ENCODE data around the gene PAX6. TPM values are rescaled to one million over a fixed set of nuclear protein-coding genes. Genes with fewer than 3 reads are reported as not detected.
"Not testable (repeated sequence)": the region's sequence is repeated elsewhere in the genome, so short reads cannot be mapped to it uniquely, and the experiment has no call there.

PAX6 gene
- total RNA-seq, 1 experiment from 2014 or later, result 0.43 TPM

- Mint-ChIP-seq H3K9me3 (ENCODE audit: unreplicated experiment) (no peaks in the 10 kb centered on the region), H3K4me1 (ENCODE audit: low read depth, unreplicated experiment) (no peaks in the 10 kb centered on the region), H3K27me3 (ENCODE audit: insufficient read depth, unreplicated experiment) (no peaks in the 10 kb centered on the region), H3K36me3 (ENCODE audit: insufficient read depth, unreplicated experiment) (no peaks in the 10 kb centered on the region), H3K27ac (ENCODE audit: unreplicated experiment) (no peak overlapping the region), H3K4me3 (ENCODE audit: unreplicated experiment) (no peak overlapping the region)
- H3K27me3 ChIP-seq (replicated peaks; ENCODE audit: control insufficient read depth, insufficient read depth, low read length), result no peaks in the 10 kb centered on the region
- BruUV-seq (replicated peaks), result no TSS peak
- no peak for DNase-seq
- CTCF ChIA-PET, result no interaction called here
- no peaks in the 10 kb centered on the region for H3K36me3 ChIP-seq (ENCODE audit: control insufficient read depth, insufficient read depth, low read length)
- TF ChIP-seq CTCF (IDR thresholded peaks at IDR 0.05; ENCODE audit: insufficient read depth in 1 of 2, low read depth in 1 of 2, low read length in 1 of 2, severe bottlenecking in 1 of 2, unreplicated experiment in 1 of 2), result no peak
- H3K9me3 ChIP-seq, result no peaks in the 10 kb centered on the region
- intact Hi-C loops (cut with micrococcal nuclease; ENCODE audit: unreplicated experiment), result no loop called here
- no peaks in the 10 kb centered on the region for H3K4me1 ChIP-seq
- POLR2A ChIA-PET, result no interaction called here
- H3K4me3 ChIP-seq (ENCODE audit: low read depth, low read length), result no peak overlapping the region
Measured at GRCh38 chr11:31757260-31757835, 53.8 kb downstream of the PAX6 start.

- no peaks in the 10 kb centered on the region for H3K4me1 Mint-ChIP-seq (ENCODE audit: low read depth, unreplicated experiment)
- H3K9me3 ChIP-seq, result no peaks in the 10 kb centered on the region
- H3K4me1 ChIP-seq, result no peaks in the 10 kb centered on the region
- CTCF ChIA-PET, result no interaction called here
- no TSS peak for BruUV-seq (replicated peaks)
- no peaks in the 10 kb centered on the region for H3K36me3 Mint-ChIP-seq (ENCODE audit: insufficient read depth, unreplicated experiment)
- intact Hi-C loops (cut with micrococcal nuclease; ENCODE audit: unreplicated experiment), result no loop called here
- H3K27me3 Mint-ChIP-seq (ENCODE audit: insufficient read depth, unreplicated experiment), result no peaks in the 10 kb centered on the region
- no peak overlapping the region for H3K4me3 ChIP-seq (ENCODE audit: low read depth, low read length)
- no peak for DNase-seq
- no peak overlapping the region for H3K27ac Mint-ChIP-seq (ENCODE audit: unreplicated experiment)
- H3K27me3 ChIP-seq (replicated peaks; ENCODE audit: control insufficient read depth, insufficient read depth, low read length), result no peaks in the 10 kb centered on the region
- no peak for TF ChIP-seq CTCF (IDR thresholded peaks at IDR 0.05; ENCODE audit: insufficient read depth in 1 of 2, low read depth in 1 of 2, low read length in 1 of 2, severe bottlenecking in 1 of 2, unreplicated experiment in 1 of 2)
- H3K9me3 Mint-ChIP-seq (ENCODE audit: unreplicated experiment), result peaks cover 11% of the 10 kb centered on the region
- POLR2A ChIA-PET, result no interaction called here
- no peaks in the 10 kb centered on the region for H3K36me3 ChIP-seq (ENCODE audit: control insufficient read depth, insufficient read depth, low read length)
- no peak overlapping the region for H3K4me3 Mint-ChIP-seq (ENCODE audit: unreplicated experiment)
Measured at GRCh38 chr11:31747581-31747980, 63.5 kb downstream of the PAX6 start.

GRCh38 chr11:31740731-31741368, 70.3 kb downstream of the PAX6 start:
- intact Hi-C loops (cut with micrococcal nuclease; ENCODE audit: unreplicated experiment); H3K9me3 ChIP-seq; BruUV-seq (replicated peaks); H3K27me3 ChIP-seq (replicated peaks; ENCODE audit: control insufficient read depth, insufficient read depth, low read length); H3K4me3 Mint-ChIP-seq (ENCODE audit: unreplicated experiment); H3K4me1 ChIP-seq; H3K27me3 Mint-ChIP-seq (ENCODE audit: insufficient read depth, unreplicated experiment); DNase-seq; H3K36me3 ChIP-seq (ENCODE audit: control insufficient read depth, insufficient read depth, low read length); H3K27ac Mint-ChIP-seq (ENCODE audit: unreplicated experiment); CTCF ChIA-PET; H3K36me3 Mint-ChIP-seq (ENCODE audit: insufficient read depth, unreplicated experiment); POLR2A ChIA-PET; H3K4me3 ChIP-seq (ENCODE audit: low read depth, low read length); H3K4me1 Mint-ChIP-seq (ENCODE audit: low read depth, unreplicated experiment): not testable (repeated sequence)
- H3K9me3 Mint-ChIP-seq (ENCODE audit: unreplicated experiment), result peaks cover 11% of the 10 kb centered on the region
